Neural progenitor cell (in vitro differentiated cells): ENCODE measurements around the gene DENND4A.

Experiments used
- EZH2phosphoT487 ChIP-seq: fragments of 200-600 bp; sonication (generic); IDR thresholded peaks from 2 replicates; pipeline ENCODE4 v1.6.1; 2017; ENCODE audit warnings: antibody characterized with exemption
- TF ChIP-seq, protein P1 (sequence below): fragments of 200-600 bp; sonication (generic); IDR thresholded peaks from 2 replicates; pipeline ENCODE4 v1.5.1; 2017; ENCODE audit warnings: antibody characterized with exemption, mild to moderate bottlenecking

DNA sequence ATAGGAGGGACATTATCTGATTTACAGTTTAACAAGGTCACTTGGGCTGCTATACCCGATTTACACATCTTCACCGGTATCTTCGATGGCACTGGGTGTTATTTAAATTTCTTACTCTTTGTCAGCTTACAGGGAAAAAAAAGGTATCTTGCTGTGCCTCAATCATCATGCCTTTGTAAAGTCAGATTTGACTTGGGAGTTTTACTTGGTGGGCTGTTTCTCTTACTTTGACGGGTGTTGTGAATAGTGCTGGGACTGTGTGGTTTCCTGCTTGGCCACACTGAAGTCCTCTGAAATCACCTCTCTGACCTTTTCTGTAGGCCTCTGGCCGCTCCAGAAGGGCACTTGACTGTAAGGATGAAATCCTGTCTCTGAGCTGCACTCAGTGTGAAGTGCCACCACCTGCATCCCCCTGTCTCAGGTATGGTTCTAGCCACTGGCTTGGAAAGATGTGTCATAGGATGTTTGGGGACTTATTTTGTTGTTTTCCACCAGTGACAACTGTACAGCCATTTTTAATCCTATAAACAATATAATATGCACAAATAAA, 173.5 kb downstream of the DENND4A start:
- TF ChIP-seq, protein P1, sequence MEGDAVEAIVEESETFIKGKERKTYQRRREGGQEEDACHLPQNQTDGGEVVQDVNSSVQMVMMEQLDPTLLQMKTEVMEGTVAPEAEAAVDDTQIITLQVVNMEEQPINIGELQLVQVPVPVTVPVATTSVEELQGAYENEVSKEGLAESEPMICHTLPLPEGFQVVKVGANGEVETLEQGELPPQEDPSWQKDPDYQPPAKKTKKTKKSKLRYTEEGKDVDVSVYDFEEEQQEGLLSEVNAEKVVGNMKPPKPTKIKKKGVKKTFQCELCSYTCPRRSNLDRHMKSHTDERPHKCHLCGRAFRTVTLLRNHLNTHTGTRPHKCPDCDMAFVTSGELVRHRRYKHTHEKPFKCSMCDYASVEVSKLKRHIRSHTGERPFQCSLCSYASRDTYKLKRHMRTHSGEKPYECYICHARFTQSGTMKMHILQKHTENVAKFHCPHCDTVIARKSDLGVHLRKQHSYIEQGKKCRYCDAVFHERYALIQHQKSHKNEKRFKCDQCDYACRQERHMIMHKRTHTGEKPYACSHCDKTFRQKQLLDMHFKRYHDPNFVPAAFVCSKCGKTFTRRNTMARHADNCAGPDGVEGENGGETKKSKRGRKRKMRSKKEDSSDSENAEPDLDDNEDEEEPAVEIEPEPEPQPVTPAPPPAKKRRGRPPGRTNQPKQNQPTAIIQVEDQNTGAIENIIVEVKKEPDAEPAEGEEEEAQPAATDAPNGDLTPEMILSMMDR = no peak
- no peak for TF ChIP-seq EZH2phosphoT487
